WTC11 (cell line): ENCODE data around the gene PLXNB2. TPM values are rescaled to one million over a fixed set of nuclear protein-coding genes. Genes with fewer than 3 reads are reported as not detected.

ENCODE experiments used
- ATAC-seq: fragments of 200-7000 bp; cut with Tn5 transposase; 2 replicates; pipeline ENCODE4 v1.10.0; 2021; ENCODE audit warnings: mild to moderate bottlenecking, moderate library complexity
- CTCF ChIA-PET: fragments of 300-600 bp; sonication (Branson Sonifier 250); formaldehyde crosslinking; loops from one replicate; lab custom pipeline; 2021; ENCODE audit warnings: antibody characterized with exemption; lab: Charles Lee
- POLR2A ChIA-PET: fragments of 350-600 bp; sonication (Branson Sonifier 250); formaldehyde crosslinking; loops from one replicate; lab custom pipeline; 2021; ENCODE audit warnings: antibody characterized with exemption; lab: Charles Lee
- DNase-seq: peaks from one replicate; pipeline ENCODE4 v3.0.0; 2021; ENCODE audit warnings: low spot score
- H3K27ac Mint-ChIP-seq: 2 replicates; pipeline ENCODE4 v1.8.0; 2021; ENCODE audit warnings: mixed read lengths
- H3K27me3 Mint-ChIP-seq: 2 replicates; pipeline ENCODE4 v1.8.0; 2021; ENCODE audit warnings: low read depth, mild to moderate bottlenecking, moderate library complexity, mixed read lengths
- H3K36me3 Mint-ChIP-seq: 2 replicates; pipeline ENCODE4 v1.8.0; 2021; ENCODE audit warnings: mixed read lengths
- H3K4me1 Mint-ChIP-seq: 2 replicates; pipeline ENCODE4 v1.8.0; 2022; ENCODE audit warnings: mixed read lengths
- H3K4me3 Mint-ChIP-seq: 2 replicates; pipeline ENCODE4 v1.8.0; 2021; ENCODE audit warnings: mild to moderate bottlenecking, moderate library complexity, mixed read lengths
- H3K9me3 Mint-ChIP-seq: 2 replicates; pipeline ENCODE4 v1.8.0; 2021; ENCODE audit warnings: mixed read lengths
- HMGA2 ChIP-seq: fragments of 250-450 bp; sonication (Bioruptor Pico); IDR thresholded peaks from 2 replicates; pipeline ENCODE4 v1.4.0; 2021; ENCODE audit warnings: mild to moderate bottlenecking, moderate library complexity
- KAT7 ChIP-seq: sonication (generic); formaldehyde crosslinking; IDR thresholded peaks from 2 replicates; pipeline ENCODE4 v1.8.1; 2023; ENCODE audit warnings: missing genetic modification reagents, mild to moderate bottlenecking, borderline replicate concordance
- NR3C1 ChIP-seq: sonication (generic); formaldehyde crosslinking; conservative IDR thresholded peaks from 2 replicates; pipeline ENCODE4 v1.8.1; 2023; ENCODE audit warnings: low read depth, mild to moderate bottlenecking, missing genetic modification reagents
- RORB ChIP-seq: fragments of 250-450 bp; sonication (Bioruptor Pico); IDR thresholded peaks from 2 replicates; pipeline ENCODE4 v1.9.0; 2021; ENCODE audit warnings: mild to moderate bottlenecking
- TCF7 ChIP-seq: sonication (generic); formaldehyde crosslinking; IDR thresholded peaks from 2 replicates; pipeline ENCODE4 v1.8.0; 2022; ENCODE audit warnings: mild to moderate bottlenecking, low read depth, missing genetic modification reagents, moderate library complexity
- TP53 ChIP-seq: sonication (generic); formaldehyde crosslinking; IDR thresholded peaks from 2 replicates; pipeline ENCODE4 v1.8.1; 2023; ENCODE audit warnings: mild to moderate bottlenecking, missing genetic modification reagents
- ZNF232 ChIP-seq: sonication (generic); formaldehyde crosslinking; IDR thresholded peaks from 2 replicates; pipeline ENCODE4 v1.8.0; 2022; ENCODE audit warnings: mild to moderate bottlenecking, missing genetic modification reagents
- ZNF317 ChIP-seq: sonication (generic); formaldehyde crosslinking; IDR thresholded peaks from 2 replicates; pipeline ENCODE4 v1.8.1; 2023; ENCODE audit warnings: low read depth, mild to moderate bottlenecking, moderate library complexity, missing genetic modification reagents, borderline replicate concordance
- ZNF416 ChIP-seq: fragments of 250-450 bp; sonication (Bioruptor Pico); IDR thresholded peaks from 2 replicates; pipeline ENCODE4 v1.9.0; 2021; ENCODE audit warnings: mild to moderate bottlenecking, inconsistent platforms
- ZNF423 ChIP-seq: fragments of 250-450 bp; sonication (Bioruptor Pico); IDR thresholded peaks from 2 replicates; pipeline ENCODE4 v2.1.2; 2022; ENCODE audit warnings: mild to moderate bottlenecking, moderate library complexity
- total RNA-seq: library from RNA; stranded (reverse); gene quantifications from 3 replicates; pipeline ENCODE4 v1.2.3, GENCODE V29; 2021
- TF ChIP-seq, protein P1 (sequence below): sonication (generic); formaldehyde crosslinking; IDR thresholded peaks from 2 replicates; pipeline ENCODE4 v1.8.0; 2023; ENCODE audit warnings: missing genetic modification reagents, mild to moderate bottlenecking, borderline replicate concordance
- TF ChIP-seq, protein P2 (sequence below): sonication (generic); formaldehyde crosslinking; IDR thresholded peaks from 2 replicates; pipeline ENCODE4 v1.8.0; 2022; ENCODE audit warnings: missing genetic modification reagents
- TF ChIP-seq, protein P3 (sequence below): sonication (generic); formaldehyde crosslinking; IDR thresholded peaks from 2 replicates; pipeline ENCODE4 v1.8.1; 2023; ENCODE audit warnings: mild to moderate bottlenecking, moderate library complexity, missing genetic modification reagents
- TF ChIP-seq, protein P4 (sequence below): sonication (generic); formaldehyde crosslinking; IDR thresholded peaks from 2 replicates; pipeline ENCODE4 v1.8.1; 2022; ENCODE audit warnings: missing genetic modification reagents, borderline replicate concordance
- TF ChIP-seq, protein P5 (sequence below): fragments of 200-600 bp; IDR thresholded peaks from 2 replicates; pipeline ENCODE4 v1.8.0; 2022; ENCODE audit warnings: antibody characterized with exemption
- TF ChIP-seq, protein P6 (sequence below): sonication (generic); formaldehyde crosslinking; IDR thresholded peaks from 2 replicates; pipeline ENCODE4 v1.8.0; 2023; ENCODE audit warnings: mild to moderate bottlenecking, missing genetic modification reagents
- TF ChIP-seq, protein P7 (sequence below): sonication (generic); formaldehyde crosslinking; conservative IDR thresholded peaks from 2 replicates; pipeline ENCODE4 v1.8.1; 2022; ENCODE audit warnings: mild to moderate bottlenecking, missing genetic modification reagents
- TF ChIP-seq, protein P8 (sequence below): sonication (generic); formaldehyde crosslinking; IDR thresholded peaks from 2 replicates; pipeline ENCODE4 v1.8.1; 2023; ENCODE audit warnings: mild to moderate bottlenecking, missing genetic modification reagents, moderate library complexity
- TF ChIP-seq, protein P9 (sequence below): fragments of 250-450 bp; sonication (Bioruptor Pico); IDR thresholded peaks from 2 replicates; pipeline ENCODE4 v2.1.2; 2022; ENCODE audit warnings: mild to moderate bottlenecking, moderate library complexity

Gene PLXNB2
- total RNA-seq, 1 experiment from 2014 or later, result 113 TPM

DNA sequence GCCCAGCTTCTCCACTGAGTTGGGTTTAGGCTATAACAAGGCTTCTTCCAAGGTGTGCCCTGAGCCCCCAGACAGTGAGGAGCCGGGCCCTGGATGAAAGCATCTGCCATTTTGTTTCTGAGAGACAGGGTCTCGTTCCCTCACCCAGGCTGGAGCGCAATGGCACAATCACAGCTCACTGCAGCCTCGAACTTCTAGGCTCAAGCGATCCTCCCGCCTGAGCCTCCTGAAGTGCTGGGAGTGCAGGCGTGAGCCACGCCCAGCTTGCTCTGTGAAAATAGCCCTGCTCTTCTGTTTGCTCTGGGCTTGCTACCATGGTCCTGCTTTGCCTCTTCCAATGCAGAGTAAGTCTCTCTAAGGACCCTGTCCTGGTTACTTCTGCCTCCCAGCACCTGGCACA, 12.7 kb upstream of the PLXNB2 start:
- ChIA-PET CTCF (interaction anchor here (3.3 kb wide), 1 partner anchor 22 kb away, joined by 14 read pairs; no protein-coding TSS in a partner anchor), POLR2A (no interaction called here)
- no peak for DNase-seq
- no peaks in the 10 kb centered on the region for H3K4me1 Mint-ChIP-seq
- no peak overlapping the region for H3K27ac Mint-ChIP-seq
- no peaks in the 10 kb centered on the region for H3K36me3 Mint-ChIP-seq
- no peak for ATAC-seq
- no peak overlapping the region for H3K4me3 Mint-ChIP-seq
- peaks cover 7% of the 10 kb centered on the region for H3K27me3 Mint-ChIP-seq
- H3K9me3 Mint-ChIP-seq, result no peaks in the 10 kb centered on the region
- TF ChIP-seq ZNF423 (CRISPR knock-in tag) (no peak), ZNF232 (no peak), KAT7 (CRISPR knock-in tag) (no peak), NR3C1 (CRISPR knock-in tag) (no peak), ZNF317 (CRISPR knock-in tag) (no peak), RORB (CRISPR knock-in tag) (no peak), HMGA2 (CRISPR knock-in tag) (no peak), TCF7 (no peak), ZNF416 (CRISPR knock-in tag) (no peak), TP53 (CRISPR knock-in tag) (no peak)
- TF ChIP-seq, protein P1, sequence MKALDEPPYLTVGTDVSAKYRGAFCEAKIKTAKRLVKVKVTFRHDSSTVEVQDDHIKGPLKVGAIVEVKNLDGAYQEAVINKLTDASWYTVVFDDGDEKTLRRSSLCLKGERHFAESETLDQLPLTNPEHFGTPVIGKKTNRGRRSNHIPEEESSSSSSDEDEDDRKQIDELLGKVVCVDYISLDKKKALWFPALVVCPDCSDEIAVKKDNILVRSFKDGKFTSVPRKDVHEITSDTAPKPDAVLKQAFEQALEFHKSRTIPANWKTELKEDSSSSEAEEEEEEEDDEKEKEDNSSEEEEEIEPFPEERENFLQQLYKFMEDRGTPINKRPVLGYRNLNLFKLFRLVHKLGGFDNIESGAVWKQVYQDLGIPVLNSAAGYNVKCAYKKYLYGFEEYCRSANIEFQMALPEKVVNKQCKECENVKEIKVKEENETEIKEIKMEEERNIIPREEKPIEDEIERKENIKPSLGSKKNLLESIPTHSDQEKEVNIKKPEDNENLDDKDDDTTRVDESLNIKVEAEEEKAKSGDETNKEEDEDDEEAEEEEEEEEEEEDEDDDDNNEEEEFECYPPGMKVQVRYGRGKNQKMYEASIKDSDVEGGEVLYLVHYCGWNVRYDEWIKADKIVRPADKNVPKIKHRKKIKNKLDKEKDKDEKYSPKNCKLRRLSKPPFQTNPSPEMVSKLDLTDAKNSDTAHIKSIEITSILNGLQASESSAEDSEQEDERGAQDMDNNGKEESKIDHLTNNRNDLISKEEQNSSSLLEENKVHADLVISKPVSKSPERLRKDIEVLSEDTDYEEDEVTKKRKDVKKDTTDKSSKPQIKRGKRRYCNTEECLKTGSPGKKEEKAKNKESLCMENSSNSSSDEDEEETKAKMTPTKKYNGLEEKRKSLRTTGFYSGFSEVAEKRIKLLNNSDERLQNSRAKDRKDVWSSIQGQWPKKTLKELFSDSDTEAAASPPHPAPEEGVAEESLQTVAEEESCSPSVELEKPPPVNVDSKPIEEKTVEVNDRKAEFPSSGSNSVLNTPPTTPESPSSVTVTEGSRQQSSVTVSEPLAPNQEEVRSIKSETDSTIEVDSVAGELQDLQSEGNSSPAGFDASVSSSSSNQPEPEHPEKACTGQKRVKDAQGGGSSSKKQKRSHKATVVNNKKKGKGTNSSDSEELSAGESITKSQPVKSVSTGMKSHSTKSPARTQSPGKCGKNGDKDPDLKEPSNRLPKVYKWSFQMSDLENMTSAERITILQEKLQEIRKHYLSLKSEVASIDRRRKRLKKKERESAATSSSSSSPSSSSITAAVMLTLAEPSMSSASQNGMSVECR (CRISPR knock-in tag), result no peak
- TF ChIP-seq, protein P2, sequence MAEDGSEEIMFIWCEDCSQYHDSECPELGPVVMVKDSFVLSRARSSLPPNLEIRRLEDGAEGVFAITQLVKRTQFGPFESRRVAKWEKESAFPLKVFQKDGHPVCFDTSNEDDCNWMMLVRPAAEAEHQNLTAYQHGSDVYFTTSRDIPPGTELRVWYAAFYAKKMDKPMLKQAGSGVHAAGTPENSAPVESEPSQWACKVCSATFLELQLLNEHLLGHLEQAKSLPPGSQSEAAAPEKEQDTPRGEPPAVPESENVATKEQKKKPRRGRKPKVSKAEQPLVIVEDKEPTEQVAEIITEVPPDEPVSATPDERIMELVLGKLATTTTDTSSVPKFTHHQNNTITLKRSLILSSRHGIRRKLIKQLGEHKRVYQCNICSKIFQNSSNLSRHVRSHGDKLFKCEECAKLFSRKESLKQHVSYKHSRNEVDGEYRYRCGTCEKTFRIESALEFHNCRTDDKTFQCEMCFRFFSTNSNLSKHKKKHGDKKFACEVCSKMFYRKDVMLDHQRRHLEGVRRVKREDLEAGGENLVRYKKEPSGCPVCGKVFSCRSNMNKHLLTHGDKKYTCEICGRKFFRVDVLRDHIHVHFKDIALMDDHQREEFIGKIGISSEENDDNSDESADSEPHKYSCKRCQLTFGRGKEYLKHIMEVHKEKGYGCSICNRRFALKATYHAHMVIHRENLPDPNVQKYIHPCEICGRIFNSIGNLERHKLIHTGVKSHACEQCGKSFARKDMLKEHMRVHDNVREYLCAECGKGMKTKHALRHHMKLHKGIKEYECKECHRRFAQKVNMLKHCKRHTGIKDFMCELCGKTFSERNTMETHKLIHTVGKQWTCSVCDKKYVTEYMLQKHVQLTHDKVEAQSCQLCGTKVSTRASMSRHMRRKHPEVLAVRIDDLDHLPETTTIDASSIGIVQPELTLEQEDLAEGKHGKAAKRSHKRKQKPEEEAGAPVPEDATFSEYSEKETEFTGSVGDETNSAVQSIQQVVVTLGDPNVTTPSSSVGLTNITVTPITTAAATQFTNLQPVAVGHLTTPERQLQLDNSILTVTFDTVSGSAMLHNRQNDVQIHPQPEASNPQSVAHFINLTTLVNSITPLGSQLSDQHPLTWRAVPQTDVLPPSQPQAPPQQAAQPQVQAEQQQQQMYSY (CRISPR knock-in tag), result no peak
- TF ChIP-seq, protein P3, sequence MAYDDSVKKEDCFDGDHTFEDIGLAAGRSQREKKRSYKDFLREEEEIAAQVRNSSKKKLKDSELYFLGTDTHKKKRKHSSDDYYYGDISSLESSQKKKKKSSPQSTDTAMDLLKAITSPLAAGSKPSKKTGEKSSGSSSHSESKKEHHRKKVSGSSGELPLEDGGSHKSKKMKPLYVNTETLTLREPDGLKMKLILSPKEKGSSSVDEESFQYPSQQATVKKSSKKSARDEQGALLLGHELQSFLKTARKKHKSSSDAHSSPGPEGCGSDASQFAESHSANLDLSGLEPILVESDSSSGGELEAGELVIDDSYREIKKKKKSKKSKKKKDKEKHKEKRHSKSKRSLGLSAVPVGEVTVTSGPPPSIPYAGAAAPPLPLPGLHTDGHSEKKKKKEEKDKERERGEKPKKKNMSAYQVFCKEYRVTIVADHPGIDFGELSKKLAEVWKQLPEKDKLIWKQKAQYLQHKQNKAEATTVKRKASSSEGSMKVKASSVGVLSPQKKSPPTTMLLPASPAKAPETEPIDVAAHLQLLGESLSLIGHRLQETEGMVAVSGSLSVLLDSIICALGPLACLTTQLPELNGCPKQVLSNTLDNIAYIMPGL (CRISPR knock-in tag), result no peak
- TF ChIP-seq, protein P4, sequence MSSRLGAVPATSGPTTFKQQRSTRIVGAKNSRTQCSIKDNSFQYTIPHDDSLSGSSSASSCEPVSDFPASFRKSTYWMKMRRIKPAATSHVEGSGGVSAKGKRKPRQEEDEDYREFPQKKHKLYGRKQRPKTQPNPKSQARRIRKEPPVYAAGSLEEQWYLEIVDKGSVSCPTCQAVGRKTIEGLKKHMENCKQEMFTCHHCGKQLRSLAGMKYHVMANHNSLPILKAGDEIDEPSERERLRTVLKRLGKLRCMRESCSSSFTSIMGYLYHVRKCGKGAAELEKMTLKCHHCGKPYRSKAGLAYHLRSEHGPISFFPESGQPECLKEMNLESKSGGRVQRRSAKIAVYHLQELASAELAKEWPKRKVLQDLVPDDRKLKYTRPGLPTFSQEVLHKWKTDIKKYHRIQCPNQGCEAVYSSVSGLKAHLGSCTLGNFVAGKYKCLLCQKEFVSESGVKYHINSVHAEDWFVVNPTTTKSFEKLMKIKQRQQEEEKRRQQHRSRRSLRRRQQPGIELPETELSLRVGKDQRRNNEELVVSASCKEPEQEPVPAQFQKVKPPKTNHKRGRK, result no peak
- TF ChIP-seq, protein P5, sequence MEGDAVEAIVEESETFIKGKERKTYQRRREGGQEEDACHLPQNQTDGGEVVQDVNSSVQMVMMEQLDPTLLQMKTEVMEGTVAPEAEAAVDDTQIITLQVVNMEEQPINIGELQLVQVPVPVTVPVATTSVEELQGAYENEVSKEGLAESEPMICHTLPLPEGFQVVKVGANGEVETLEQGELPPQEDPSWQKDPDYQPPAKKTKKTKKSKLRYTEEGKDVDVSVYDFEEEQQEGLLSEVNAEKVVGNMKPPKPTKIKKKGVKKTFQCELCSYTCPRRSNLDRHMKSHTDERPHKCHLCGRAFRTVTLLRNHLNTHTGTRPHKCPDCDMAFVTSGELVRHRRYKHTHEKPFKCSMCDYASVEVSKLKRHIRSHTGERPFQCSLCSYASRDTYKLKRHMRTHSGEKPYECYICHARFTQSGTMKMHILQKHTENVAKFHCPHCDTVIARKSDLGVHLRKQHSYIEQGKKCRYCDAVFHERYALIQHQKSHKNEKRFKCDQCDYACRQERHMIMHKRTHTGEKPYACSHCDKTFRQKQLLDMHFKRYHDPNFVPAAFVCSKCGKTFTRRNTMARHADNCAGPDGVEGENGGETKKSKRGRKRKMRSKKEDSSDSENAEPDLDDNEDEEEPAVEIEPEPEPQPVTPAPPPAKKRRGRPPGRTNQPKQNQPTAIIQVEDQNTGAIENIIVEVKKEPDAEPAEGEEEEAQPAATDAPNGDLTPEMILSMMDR, result no peak
- TF ChIP-seq, protein P6, sequence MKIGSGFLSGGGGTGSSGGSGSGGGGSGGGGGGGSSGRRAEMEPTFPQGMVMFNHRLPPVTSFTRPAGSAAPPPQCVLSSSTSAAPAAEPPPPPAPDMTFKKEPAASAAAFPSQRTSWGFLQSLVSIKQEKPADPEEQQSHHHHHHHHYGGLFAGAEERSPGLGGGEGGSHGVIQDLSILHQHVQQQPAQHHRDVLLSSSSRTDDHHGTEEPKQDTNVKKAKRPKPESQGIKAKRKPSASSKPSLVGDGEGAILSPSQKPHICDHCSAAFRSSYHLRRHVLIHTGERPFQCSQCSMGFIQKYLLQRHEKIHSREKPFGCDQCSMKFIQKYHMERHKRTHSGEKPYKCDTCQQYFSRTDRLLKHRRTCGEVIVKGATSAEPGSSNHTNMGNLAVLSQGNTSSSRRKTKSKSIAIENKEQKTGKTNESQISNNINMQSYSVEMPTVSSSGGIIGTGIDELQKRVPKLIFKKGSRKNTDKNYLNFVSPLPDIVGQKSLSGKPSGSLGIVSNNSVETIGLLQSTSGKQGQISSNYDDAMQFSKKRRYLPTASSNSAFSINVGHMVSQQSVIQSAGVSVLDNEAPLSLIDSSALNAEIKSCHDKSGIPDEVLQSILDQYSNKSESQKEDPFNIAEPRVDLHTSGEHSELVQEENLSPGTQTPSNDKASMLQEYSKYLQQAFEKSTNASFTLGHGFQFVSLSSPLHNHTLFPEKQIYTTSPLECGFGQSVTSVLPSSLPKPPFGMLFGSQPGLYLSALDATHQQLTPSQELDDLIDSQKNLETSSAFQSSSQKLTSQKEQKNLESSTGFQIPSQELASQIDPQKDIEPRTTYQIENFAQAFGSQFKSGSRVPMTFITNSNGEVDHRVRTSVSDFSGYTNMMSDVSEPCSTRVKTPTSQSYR (CRISPR knock-in tag), result no peak
- TF ChIP-seq, protein P7, sequence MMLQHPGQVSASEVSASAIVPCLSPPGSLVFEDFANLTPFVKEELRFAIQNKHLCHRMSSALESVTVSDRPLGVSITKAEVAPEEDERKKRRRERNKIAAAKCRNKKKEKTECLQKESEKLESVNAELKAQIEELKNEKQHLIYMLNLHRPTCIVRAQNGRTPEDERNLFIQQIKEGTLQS (CRISPR knock-in tag), result no peak
- TF ChIP-seq, protein P8, sequence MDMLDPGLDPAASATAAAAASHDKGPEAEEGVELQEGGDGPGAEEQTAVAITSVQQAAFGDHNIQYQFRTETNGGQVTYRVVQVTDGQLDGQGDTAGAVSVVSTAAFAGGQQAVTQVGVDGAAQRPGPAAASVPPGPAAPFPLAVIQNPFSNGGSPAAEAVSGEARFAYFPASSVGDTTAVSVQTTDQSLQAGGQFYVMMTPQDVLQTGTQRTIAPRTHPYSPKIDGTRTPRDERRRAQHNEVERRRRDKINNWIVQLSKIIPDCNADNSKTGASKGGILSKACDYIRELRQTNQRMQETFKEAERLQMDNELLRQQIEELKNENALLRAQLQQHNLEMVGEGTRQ (CRISPR knock-in tag), result no peak
- TF ChIP-seq, protein P9, sequence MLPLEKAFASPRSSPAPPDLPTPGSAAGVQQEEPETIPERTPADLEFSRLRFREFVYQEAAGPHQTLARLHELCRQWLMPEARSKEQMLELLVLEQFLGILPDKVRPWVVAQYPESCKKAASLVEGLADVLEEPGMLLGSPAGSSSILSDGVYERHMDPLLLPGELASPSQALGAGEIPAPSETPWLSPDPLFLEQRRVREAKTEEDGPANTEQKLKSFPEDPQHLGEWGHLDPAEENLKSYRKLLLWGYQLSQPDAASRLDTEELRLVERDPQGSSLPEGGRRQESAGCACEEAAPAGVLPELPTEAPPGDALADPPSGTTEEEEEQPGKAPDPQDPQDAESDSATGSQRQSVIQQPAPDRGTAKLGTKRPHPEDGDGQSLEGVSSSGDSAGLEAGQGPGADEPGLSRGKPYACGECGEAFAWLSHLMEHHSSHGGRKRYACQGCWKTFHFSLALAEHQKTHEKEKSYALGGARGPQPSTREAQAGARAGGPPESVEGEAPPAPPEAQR (CRISPR knock-in tag), result no peak
